ENCODE data around the gene GNAQ. TPM values are rescaled to one million over a fixed set of nuclear protein-coding genes. Genes with fewer than 3 reads are reported as not detected.
"Not testable (repeated sequence)": the region's sequence is repeated elsewhere in the genome, so short reads cannot be mapped to it uniquely, and the experiment has no call there.

Gene GNAQ
- total RNA-seq, 4 donors from 2014 or later: 35.4 to 95.7 (median 52.3) TPM

- DNase-seq: no peak
- no peaks in the 10 kb centered on the region for H3K36me3 ChIP-seq
- no peak overlapping the region for H3K4me3 ChIP-seq
- intact Hi-C loops (cut with DNase I; ENCODE audit: low total_unique reads): no loop called here
- no peaks in the 10 kb centered on the region for H3K27me3 ChIP-seq
- no peak for TF ChIP-seq CTCF (IDR thresholded peaks at IDR 0.05)
- TF ChIP-seq POLR2A (IDR thresholded peaks at IDR 0.05): no peak
- H3K9me3 ChIP-seq: no peaks in the 10 kb centered on the region
- no peak overlapping the region for H3K27ac ChIP-seq
- H3K4me1 ChIP-seq: no peaks in the 10 kb centered on the region
These were observed 334.2 kb downstream of the GNAQ start for GRCh38 chr9:77697238-77697984.

- H3K4me3 ChIP-seq; intact Hi-C loops (cut with DNase I; ENCODE audit: low total_unique reads); DNase-seq; H3K36me3 ChIP-seq; H3K27me3 ChIP-seq; H3K4me1 ChIP-seq; H3K27ac ChIP-seq; H3K9me3 ChIP-seq: not testable (repeated sequence)
These were observed 340.9 kb downstream of the GNAQ start for GRCh38 chr9:77690723-77691122.

DNA sequence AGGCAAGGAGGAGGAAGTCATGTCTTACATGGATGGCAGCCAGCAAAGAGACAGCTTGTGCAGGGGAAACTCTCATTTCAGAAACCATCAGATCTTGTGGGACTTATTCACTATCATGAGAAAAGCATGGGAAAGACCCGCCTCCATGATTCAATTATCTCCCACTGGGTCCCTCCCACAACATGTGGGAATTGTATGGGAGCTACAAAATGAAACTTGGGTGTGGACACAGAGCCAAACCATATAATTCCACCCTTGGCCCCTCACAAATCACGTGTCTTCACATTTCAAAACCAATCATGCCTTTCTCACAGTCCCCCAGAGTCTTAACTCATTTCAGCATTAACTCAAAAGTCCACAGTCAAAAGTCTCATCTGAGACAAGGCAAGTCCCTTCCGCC lies 341.5 kb downstream of the GNAQ start:
- intact Hi-C loops (cut with DNase I; ENCODE audit: low total_unique reads): not testable (repeated sequence)

GRCh38 chr9:77687737-77688136 lies 343.9 kb downstream of the GNAQ start:
- H3K9me3 ChIP-seq; intact Hi-C loops (cut with DNase I; ENCODE audit: low total_unique reads); H3K36me3 ChIP-seq; H3K27ac ChIP-seq; H3K4me3 ChIP-seq; H3K27me3 ChIP-seq; DNase-seq; H3K4me1 ChIP-seq: not testable (repeated sequence)

More for the DNA sequence above, 341.5 kb downstream of the GNAQ start:
- not testable (repeated sequence) for H3K4me3 ChIP-seq, DNase-seq, H3K9me3 ChIP-seq, H3K36me3 ChIP-seq, H3K27me3 ChIP-seq, H3K4me1 ChIP-seq, H3K27ac ChIP-seq

DNA sequence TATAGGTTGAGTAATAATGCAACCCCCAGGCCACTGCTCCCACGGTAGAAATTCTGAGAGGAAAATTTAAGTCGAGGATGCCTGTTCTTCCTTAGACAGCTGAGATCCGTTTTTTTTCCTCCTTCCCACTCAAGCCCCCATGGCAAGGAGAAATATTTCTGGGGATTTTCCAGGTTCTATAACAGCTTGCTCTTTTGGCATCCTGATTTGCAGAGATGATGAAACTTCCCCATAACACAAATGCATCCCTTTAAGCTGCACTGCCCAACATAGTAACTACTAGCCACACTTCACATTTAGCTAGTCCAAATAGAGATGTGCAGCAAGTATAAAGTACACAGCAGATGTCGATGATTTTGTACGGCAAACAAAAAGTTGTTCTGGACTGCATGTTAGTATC lies 351.0 kb downstream of the GNAQ start:
- no peak for TF ChIP-seq CTCF (IDR thresholded peaks at IDR 0.05)
- no peak for TF ChIP-seq POLR2A (IDR thresholded peaks at IDR 0.05)
- no peaks in the 10 kb centered on the region for H3K27me3 ChIP-seq
- no peak for DNase-seq
- intact Hi-C loops (cut with DNase I; ENCODE audit: low total_unique reads): no loop called here
- H3K9me3 ChIP-seq: no peaks in the 10 kb centered on the region
- H3K4me1 ChIP-seq: peaks cover 0 to 4% of the 10 kb centered on the region in 2 donors
- H3K36me3 ChIP-seq: no peaks in the 10 kb centered on the region
- no peak overlapping the region for H3K4me3 ChIP-seq
- no peak overlapping the region for H3K27ac ChIP-seq

DNA sequence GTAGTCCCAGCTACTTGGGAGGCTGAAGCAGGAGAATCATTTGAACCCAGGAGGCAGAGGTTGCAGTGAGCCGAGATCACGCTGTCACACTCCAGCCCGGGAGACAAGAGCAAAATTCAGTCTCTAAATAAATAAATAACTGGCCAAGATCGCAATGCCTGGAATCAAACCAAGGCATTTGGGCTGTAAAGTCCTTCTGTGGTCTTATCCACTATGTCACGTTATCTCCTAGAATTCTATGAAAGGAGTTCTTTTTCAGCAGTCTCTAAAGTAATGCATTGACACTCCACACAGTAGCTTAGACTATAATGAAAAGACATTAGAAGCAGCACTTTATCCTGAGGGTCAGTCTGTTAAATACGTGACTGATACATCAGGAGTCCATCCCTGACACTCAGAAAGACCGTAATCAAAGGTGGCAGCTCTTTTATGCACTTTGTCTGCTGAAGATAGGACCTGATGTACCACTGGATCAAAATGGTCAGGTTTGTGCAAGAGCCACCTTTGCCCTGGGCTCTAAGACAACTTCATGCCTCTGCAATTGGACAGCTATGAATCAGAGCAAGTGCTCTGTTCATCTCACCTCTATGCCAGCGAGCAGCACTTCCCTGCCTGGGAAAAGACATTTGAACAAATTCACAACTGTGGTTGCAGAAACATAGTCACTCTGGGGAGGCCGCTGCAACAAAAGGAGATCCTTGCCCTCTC lies 351.8 kb downstream of the GNAQ start:
- DNase-seq: no peak
- Histone ChIP-seq H3K36me3 (no peaks in the 10 kb centered on the region), H3K27me3 (no peaks in the 10 kb centered on the region), H3K4me3 (no peak overlapping the region), H3K9me3 (no peaks in the 10 kb centered on the region), H3K4me1 (peaks cover 0 to 4% of the 10 kb centered on the region in 2 donors), H3K27ac (no peak overlapping the region)
- intact Hi-C loops (cut with DNase I; ENCODE audit: low total_unique reads): no loop called here
- TF ChIP-seq POLR2A (IDR thresholded peaks at IDR 0.05): no peak

DNA sequence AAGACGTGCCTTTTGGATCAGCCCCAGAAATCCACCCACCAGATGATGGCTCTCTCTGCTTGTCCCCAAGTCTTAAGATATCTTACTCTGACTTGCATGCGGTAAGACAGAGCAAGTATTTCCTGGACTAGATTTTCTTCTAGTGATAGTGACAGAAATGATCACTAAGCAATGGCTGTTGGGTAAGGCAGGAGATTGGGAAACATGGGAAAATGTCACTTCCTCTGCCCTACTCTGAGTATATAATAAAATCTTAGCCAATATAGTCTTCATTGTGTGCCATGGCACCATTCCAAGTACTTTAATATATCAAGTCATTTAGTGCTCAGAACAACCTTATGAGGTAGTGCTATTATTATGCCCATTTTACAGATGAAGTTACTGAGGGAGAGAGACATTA lies 352.5 kb downstream of the GNAQ start:
- H3K27me3 ChIP-seq: no peaks in the 10 kb centered on the region
- no peak overlapping the region for H3K4me3 ChIP-seq
- TF ChIP-seq CTCF (IDR thresholded peaks at IDR 0.05) (no peak), POLR2A (IDR thresholded peaks at IDR 0.05) (no peak)
- H3K4me1 ChIP-seq: peaks cover 0 to 4% of the 10 kb centered on the region in 2 donors
- no peak for DNase-seq
- peak overlapping the region; percentile 54 to 65 for H3K27ac ChIP-seq
- intact Hi-C loops (cut with DNase I; ENCODE audit: low total_unique reads): no loop called here
- H3K9me3 ChIP-seq: no peaks in the 10 kb centered on the region
- H3K36me3 ChIP-seq: no peaks in the 10 kb centered on the region
